ENCODE results near the gene TTC7B.

Gene TTC7B

GRCh38 chr14:90733139-90733808 is 83.0 kb downstream of the TTC7B start:
- TF ChIP-seq NFIC (IDR thresholded peaks at IDR 0.05), result no peak
- TF ChIP-seq TEAD4 (IDR thresholded peaks at IDR 0.05), result no peak
- TF ChIP-seq YY1 (IDR thresholded peaks at IDR 0.05; ENCODE audit: low read depth), result no peak
- no peak for TF ChIP-seq EP300 (IDR thresholded peaks at IDR 0.05; ENCODE audit: borderline replicate concordance)

- TF ChIP-seq FOXM1 (IDR thresholded peaks at IDR 0.05; ENCODE audit: borderline replicate concordance, low read depth) (no peak), ZBTB7A (IDR thresholded peaks at IDR 0.05; ENCODE audit: low read depth) (no peak), TEAD4 (IDR thresholded peaks at IDR 0.05) (no peak), USF1 (IDR thresholded peaks at IDR 0.05) (no peak), EGR1 (IDR thresholded peaks at IDR 0.05) (no peak), EP300 (IDR thresholded peaks at IDR 0.05; ENCODE audit: borderline replicate concordance) (no peak), MAX (IDR thresholded peaks at IDR 0.05) (no peak), CEBPB (IDR thresholded peaks at IDR 0.05) (no peak), TAF1 (IDR thresholded peaks at IDR 0.05; ENCODE audit: low read depth) (no peak), TCF12 (IDR thresholded peaks at IDR 0.05; ENCODE audit: low read depth) (no peak), REST (IDR thresholded peaks at IDR 0.05; ENCODE audit: low read depth) (no peak), RAD21 (IDR thresholded peaks at IDR 0.05; ENCODE audit: low read depth) (no peak), CREB1 (IDR thresholded peaks at IDR 0.05; ENCODE audit: low read depth) (no peak), YY1 (IDR thresholded peaks at IDR 0.05; ENCODE audit: low read depth) (no peak), NFIC (IDR thresholded peaks at IDR 0.05) (no peak)
Measured at GRCh38 chr14:90732718-90733117, 83.5 kb downstream of the TTC7B start.

- no peak for TF ChIP-seq TCF12 (IDR thresholded peaks at IDR 0.05; ENCODE audit: low read depth)
- no peak for TF ChIP-seq MAX (IDR thresholded peaks at IDR 0.05)
- TF ChIP-seq RAD21 (IDR thresholded peaks at IDR 0.05; ENCODE audit: low read depth), result no peak
Measured at GRCh38 chr14:90732139-90732538, 84.1 kb downstream of the TTC7B start.

GRCh38 chr14:90731487-90731886 is 84.7 kb downstream of the TTC7B start:
- TF ChIP-seq FOXM1 (IDR thresholded peaks at IDR 0.05; ENCODE audit: borderline replicate concordance, low read depth), result no peak

- no peak for TF ChIP-seq USF1 (IDR thresholded peaks at IDR 0.05)
- no peak for TF ChIP-seq CEBPB (IDR thresholded peaks at IDR 0.05)
- no peak for TF ChIP-seq NFIC (IDR thresholded peaks at IDR 0.05)
- no peak for TF ChIP-seq EGR1 (IDR thresholded peaks at IDR 0.05)
- no peak for TF ChIP-seq RAD21 (IDR thresholded peaks at IDR 0.05; ENCODE audit: low read depth)
- TF ChIP-seq ZBTB7A (IDR thresholded peaks at IDR 0.05; ENCODE audit: low read depth), result no peak
- TF ChIP-seq REST (IDR thresholded peaks at IDR 0.05; ENCODE audit: low read depth), result no peak
- TF ChIP-seq TCF12 (IDR thresholded peaks at IDR 0.05; ENCODE audit: low read depth), result no peak
- TF ChIP-seq YY1 (IDR thresholded peaks at IDR 0.05; ENCODE audit: low read depth), result no peak
- no peak for TF ChIP-seq MAX (IDR thresholded peaks at IDR 0.05)
- no peak for TF ChIP-seq FOXM1 (IDR thresholded peaks at IDR 0.05; ENCODE audit: borderline replicate concordance, low read depth)
- TF ChIP-seq TAF1 (IDR thresholded peaks at IDR 0.05; ENCODE audit: low read depth), result no peak
- no peak for TF ChIP-seq CREB1 (IDR thresholded peaks at IDR 0.05; ENCODE audit: low read depth)
- no peak for TF ChIP-seq EP300 (IDR thresholded peaks at IDR 0.05; ENCODE audit: borderline replicate concordance)
Measured at GRCh38 chr14:90730206-90730766, 85.9 kb downstream of the TTC7B start.

GRCh38 chr14:90728951-90729350 is 87.3 kb downstream of the TTC7B start:
- TF ChIP-seq TCF12 (IDR thresholded peaks at IDR 0.05; ENCODE audit: low read depth) (no peak), NFIC (IDR thresholded peaks at IDR 0.05) (no peak), TAF1 (IDR thresholded peaks at IDR 0.05; ENCODE audit: low read depth) (no peak), CEBPB (IDR thresholded peaks at IDR 0.05) (no peak)
